K562 (cell line): ENCODE measurements around the gene LENEP. TPM values are rescaled to one million over a fixed set of nuclear protein-coding genes. Genes with fewer than 3 reads are reported as not detected.
A peak's percentile ranks its signal among the peaks of the same experiment; 100 is the strongest.

Source experiments
- ATF7 ChIP-seq: fragments of 450-650 bp; IDR thresholded peaks from 2 replicates; pipeline ENCODE4 v1.7.1; 2014; ENCODE audit warnings: mild to moderate bottlenecking, moderate library complexity
- C11orf30 ChIP-seq: fragments of 450-650 bp; IDR thresholded peaks from 2 replicates; pipeline ENCODE4 v1.6.1; 2016; ENCODE audit warnings: low read depth, mild to moderate bottlenecking
- CREBBP ChIP-seq: IDR thresholded peaks from one replicate; pipeline ENCODE4 v1.6.1; 2012; ENCODE audit warnings: low read depth, mild to moderate bottlenecking, control low read depth, inconsistent platforms, low read length
- MEF2D ChIP-seq: conservative IDR thresholded peaks from 2 replicates; pipeline ENCODE4 v1.6.1; 2016; ENCODE audit warnings: low read depth, missing genetic modification characterization, missing compliant biosample characterization
- PHF21A ChIP-seq: fragments of 450-650 bp; IDR thresholded peaks from 2 replicates; pipeline ENCODE4 v1.6.1; 2017; ENCODE audit warnings: low read depth, borderline replicate concordance
- RUNX1 ChIP-seq: sonication (generic); IDR thresholded peaks from 2 replicates; pipeline ENCODE4 v1.6.1; 2016; ENCODE audit warnings: antibody characterized with exemption, low read depth
- SRSF3 ChIP-seq: fragments of 200-400 bp; formaldehyde crosslinking; IDR thresholded peaks from 2 replicates; pipeline ENCODE4 v1.6.1; 2016; ENCODE audit warnings: mild to moderate bottlenecking, low read length, moderate library complexity; ENCODE audit not compliant: insufficient read depth
- THRAP3 ChIP-seq: fragments of 450-650 bp; IDR thresholded peaks from 2 replicates; pipeline ENCODE4 v1.6.1; 2016; ENCODE audit warnings: mild to moderate bottlenecking, inconsistent platforms, borderline replicate concordance
- ZBTB1 ChIP-seq: sonication (generic); formaldehyde crosslinking; IDR thresholded peaks from 2 replicates; pipeline ENCODE4 v1.8.1; 2023; ENCODE audit warnings: missing genetic modification reagents, low read depth, mild to moderate bottlenecking, borderline replicate concordance
- ZEB2 ChIP-seq: fragments of 450-650 bp; IDR thresholded peaks from 2 replicates; pipeline ENCODE4 v1.6.1; 2016
- ZNF311 ChIP-seq: fragments of 250-450 bp; sonication (Bioruptor Pico); IDR thresholded peaks from 2 replicates; pipeline ENCODE4 v1.4.0; 2020; ENCODE audit warnings: mild to moderate bottlenecking, moderate library complexity
- ZNF41 ChIP-seq: fragments of 250-450 bp; sonication (Bioruptor Pico); conservative IDR thresholded peaks from 2 replicates; pipeline ENCODE4 v1.4.0; 2020; ENCODE audit warnings: mild to moderate bottlenecking
- ZNF717 ChIP-seq: fragments of 250-450 bp; sonication (Bioruptor Pico); IDR thresholded peaks from 2 replicates; pipeline ENCODE4 v1.5.0; 2021
- polyA plus RNA-seq, 8 experiments: library from polyadenylated mRNA; depleted of rRNA in 4 of 8; stranded (reverse) in 5 of 8; unstranded in 3 of 8; fragments of >200 nt; fragmentation: Nextera tagmentation in 2 of 8; fragmentation: Illumina TruSeq in 1 of 8; extraction: Ambion mirVana in 2 of 8; extraction: Trizol in 1 of 8; gene quantifications; 2 replicates each; pipeline versions ENCODE4 v1.2.1 to v1.2.3, GENCODE V29; 2011 to 2014; ENCODE audit warnings: inconsistent platforms in 1 of 8, missing spikeins in 1 of 8
- total RNA-seq, 7 experiments: library from RNA; depleted of rRNA in 6 of 7; stranded (reverse); fragments of >200 nt in 6 of 7; fragmentation: Illumina TruSeq in 2 of 7; extraction: Trizol in 2 of 7; gene quantifications; 2 replicates each; pipeline versions ENCODE4 v1.2.1 to v1.2.3, GENCODE V29; 2011 to 2021; ENCODE audit warnings: low replicate concordance in 1 of 7
- TF ChIP-seq, protein P1 (sequence below): fragments of 250-450 bp; sonication (Bioruptor Pico); IDR thresholded peaks from 2 replicates; pipeline ENCODE4 v1.9.0; 2021; ENCODE audit warnings: mild to moderate bottlenecking
- TF ChIP-seq, protein P2 (sequence below): fragments of 250-450 bp; sonication (Bioruptor Pico); IDR thresholded peaks from 2 replicates; pipeline ENCODE4 v1.5.1; 2021; ENCODE audit warnings: mild to moderate bottlenecking
- TF ChIP-seq, protein P3 (sequence below): fragments of 250-450 bp; sonication (Bioruptor Pico); IDR thresholded peaks from 2 replicates; pipeline ENCODE4 v1.8.0; 2021; ENCODE audit warnings: moderate library complexity, mild to moderate bottlenecking, inconsistent platforms
- TF ChIP-seq, protein P4 (sequence below): fragments of 450-650 bp; IDR thresholded peaks from 2 replicates; pipeline ENCODE4 v1.7.1; 2018; ENCODE audit warnings: mild to moderate bottlenecking, low read depth; ENCODE audit not compliant: partially characterized antibody
- TF ChIP-seq, protein P5 (sequence below), 2 experiments: fragments of 450-650 bp in 1 of 2; IDR thresholded peaks; 2 replicates each; pipeline ENCODE4 v1.6.1; 2011 to 2017; ENCODE audit warnings: low read depth in 2 of 2, antibody characterized with exemption in 1 of 2, borderline replicate concordance in 1 of 2, low read length in 1 of 2, mild to moderate bottlenecking in 1 of 2, mixed read lengths in 1 of 2; ENCODE audit not compliant: control insufficient read depth in 1 of 2

Gene LENEP
- total and polyA plus RNA-seq, 9 of the 15 experiments (the other 6 are each of a cell fraction or from before 2014, with no cell fraction given), result 0.23 to 0.87 (median 0.67) TPM; not detected in 5

DNA sequence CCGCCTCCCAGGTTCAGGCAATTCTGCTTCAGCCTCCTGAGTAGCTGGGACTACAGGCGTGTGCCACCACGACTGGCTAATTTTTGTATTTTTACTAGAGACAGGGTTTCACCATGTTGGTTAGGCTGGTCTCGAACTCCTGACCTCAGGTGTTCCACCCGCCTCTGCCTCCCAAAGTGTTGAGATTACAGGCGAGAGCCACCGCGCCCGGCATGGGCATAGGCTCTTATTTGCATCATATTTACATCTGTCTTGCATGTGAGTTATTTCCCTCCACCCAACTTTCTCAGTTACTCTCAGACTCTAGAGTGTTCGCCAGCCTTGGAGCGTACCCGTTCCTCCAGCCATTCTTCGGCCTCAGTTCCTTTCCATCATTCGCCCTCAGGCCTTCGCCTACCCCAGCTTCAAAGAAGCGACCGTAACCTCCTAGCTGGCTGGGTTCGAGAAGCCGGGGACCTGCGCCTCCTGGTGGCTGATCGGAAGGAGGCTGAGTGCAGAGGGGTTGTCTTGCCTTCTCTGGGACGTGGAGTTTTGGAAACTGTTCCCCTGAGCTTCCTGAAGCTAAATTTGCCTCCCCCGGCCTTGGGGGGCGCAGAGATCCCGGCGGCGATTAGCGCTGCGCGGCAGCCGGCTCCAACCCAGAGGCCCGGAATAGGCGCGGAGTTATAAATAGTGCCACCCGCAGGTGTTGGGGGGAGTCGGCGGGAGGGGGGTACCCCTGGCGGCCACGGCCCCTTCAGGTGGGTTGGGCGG is 5.6 kb downstream of the LENEP start (continued):
- peak; percentile 62; the same call in 1 of the 2 replicates for TF ChIP-seq MEF2D (tag)
- no peak for TF ChIP-seq SRSF3
- no peak; the same call in none of the 2 replicates for TF ChIP-seq ATF7
- TF ChIP-seq RUNX1, result 0 out of 2 replicates have a peak, but pooled peaks have one; percentile 30
- TF ChIP-seq CREBBP, result no peak
- TF ChIP-seq, protein P1, sequence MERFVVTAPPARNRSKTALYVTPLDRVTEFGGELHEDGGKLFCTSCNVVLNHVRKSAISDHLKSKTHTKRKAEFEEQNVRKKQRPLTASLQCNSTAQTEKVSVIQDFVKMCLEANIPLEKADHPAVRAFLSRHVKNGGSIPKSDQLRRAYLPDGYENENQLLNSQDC (CRISPR knock-in tag), result no peak
- TF ChIP-seq, protein P2, sequence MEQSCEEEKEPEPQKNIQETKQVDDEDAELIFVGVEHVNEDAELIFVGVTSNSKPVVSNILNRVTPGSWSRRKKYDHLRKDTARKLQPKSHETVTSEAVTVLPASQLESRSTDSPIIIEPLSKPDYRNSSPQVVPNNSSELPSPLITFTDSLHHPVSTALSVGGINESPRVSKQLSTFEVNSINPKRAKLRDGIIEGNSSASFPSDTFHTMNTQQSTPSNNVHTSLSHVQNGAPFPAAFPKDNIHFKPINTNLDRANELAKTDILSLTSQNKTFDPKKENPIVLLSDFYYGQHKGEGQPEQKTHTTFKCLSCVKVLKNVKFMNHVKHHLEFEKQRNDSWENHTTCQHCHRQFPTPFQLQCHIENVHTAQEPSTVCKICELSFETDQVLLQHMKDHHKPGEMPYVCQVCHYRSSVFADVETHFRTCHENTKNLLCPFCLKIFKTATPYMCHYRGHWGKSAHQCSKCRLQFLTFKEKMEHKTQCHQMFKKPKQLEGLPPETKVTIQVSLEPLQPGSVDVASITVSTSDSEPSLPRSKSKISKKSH, result no peak
- TF ChIP-seq, protein P3, sequence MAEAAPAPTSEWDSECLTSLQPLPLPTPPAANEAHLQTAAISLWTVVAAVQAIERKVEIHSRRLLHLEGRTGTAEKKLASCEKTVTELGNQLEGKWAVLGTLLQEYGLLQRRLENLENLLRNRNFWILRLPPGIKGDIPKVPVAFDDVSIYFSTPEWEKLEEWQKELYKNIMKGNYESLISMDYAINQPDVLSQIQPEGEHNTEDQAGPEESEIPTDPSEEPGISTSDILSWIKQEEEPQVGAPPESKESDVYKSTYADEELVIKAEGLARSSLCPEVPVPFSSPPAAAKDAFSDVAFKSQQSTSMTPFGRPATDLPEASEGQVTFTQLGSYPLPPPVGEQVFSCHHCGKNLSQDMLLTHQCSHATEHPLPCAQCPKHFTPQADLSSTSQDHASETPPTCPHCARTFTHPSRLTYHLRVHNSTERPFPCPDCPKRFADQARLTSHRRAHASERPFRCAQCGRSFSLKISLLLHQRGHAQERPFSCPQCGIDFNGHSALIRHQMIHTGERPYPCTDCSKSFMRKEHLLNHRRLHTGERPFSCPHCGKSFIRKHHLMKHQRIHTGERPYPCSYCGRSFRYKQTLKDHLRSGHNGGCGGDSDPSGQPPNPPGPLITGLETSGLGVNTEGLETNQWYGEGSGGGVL, result no peak
- peak; percentile 9; the same call in 1 of the 2 replicates for TF ChIP-seq ZEB2
- TF ChIP-seq, protein P4, sequence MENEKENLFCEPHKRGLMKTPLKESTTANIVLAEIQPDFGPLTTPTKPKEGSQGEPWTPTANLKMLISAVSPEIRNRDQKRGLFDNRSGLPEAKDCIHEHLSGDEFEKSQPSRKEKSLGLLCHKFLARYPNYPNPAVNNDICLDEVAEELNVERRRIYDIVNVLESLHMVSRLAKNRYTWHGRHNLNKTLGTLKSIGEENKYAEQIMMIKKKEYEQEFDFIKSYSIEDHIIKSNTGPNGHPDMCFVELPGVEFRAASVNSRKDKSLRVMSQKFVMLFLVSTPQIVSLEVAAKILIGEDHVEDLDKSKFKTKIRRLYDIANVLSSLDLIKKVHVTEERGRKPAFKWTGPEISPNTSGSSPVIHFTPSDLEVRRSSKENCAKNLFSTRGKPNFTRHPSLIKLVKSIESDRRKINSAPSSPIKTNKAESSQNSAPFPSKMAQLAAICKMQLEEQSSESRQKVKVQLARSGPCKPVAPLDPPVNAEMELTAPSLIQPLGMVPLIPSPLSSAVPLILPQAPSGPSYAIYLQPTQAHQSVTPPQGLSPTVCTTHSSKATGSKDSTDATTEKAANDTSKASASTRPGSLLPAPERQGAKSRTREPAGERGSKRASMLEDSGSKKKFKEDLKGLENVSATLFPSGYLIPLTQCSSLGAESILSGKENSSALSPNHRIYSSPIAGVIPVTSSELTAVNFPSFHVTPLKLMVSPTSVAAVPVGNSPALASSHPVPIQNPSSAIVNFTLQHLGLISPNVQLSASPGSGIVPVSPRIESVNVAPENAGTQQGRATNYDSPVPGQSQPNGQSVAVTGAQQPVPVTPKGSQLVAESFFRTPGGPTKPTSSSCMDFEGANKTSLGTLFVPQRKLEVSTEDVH, result no peak
- TF ChIP-seq, protein P5, sequence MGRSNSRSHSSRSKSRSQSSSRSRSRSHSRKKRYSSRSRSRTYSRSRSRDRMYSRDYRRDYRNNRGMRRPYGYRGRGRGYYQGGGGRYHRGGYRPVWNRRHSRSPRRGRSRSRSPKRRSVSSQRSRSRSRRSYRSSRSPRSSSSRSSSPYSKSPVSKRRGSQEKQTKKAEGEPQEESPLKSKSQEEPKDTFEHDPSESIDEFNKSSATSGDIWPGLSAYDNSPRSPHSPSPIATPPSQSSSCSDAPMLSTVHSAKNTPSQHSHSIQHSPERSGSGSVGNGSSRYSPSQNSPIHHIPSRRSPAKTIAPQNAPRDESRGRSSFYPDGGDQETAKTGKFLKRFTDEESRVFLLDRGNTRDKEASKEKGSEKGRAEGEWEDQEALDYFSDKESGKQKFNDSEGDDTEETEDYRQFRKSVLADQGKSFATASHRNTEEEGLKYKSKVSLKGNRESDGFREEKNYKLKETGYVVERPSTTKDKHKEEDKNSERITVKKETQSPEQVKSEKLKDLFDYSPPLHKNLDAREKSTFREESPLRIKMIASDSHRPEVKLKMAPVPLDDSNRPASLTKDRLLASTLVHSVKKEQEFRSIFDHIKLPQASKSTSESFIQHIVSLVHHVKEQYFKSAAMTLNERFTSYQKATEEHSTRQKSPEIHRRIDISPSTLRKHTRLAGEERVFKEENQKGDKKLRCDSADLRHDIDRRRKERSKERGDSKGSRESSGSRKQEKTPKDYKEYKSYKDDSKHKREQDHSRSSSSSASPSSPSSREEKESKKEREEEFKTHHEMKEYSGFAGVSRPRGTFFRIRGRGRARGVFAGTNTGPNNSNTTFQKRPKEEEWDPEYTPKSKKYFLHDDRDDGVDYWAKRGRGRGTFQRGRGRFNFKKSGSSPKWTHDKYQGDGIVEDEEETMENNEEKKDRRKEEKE (IDR thresholded peaks at IDR 0.05; ENCODE audit: borderline replicate concordance in 1 of 2, control insufficient read depth in 1 of 2, low read depth in 2 of 2, low read length in 1 of 2), result 0 out of 4 replicates have a peak, but pooled peaks of 1 of the 2 experiments have one; percentile 66
- TF ChIP-seq PHF21A, result no peak
- no peak for TF ChIP-seq C11orf30
- TF ChIP-seq ZNF311, result no peak
- no peak for TF ChIP-seq ZNF41 (CRISPR knock-in tag)
- TF ChIP-seq ZNF717 (CRISPR knock-in tag), result no peak
- no peak for TF ChIP-seq THRAP3
- no peak; the same call in 1 of the 2 replicates for TF ChIP-seq ZBTB1
